Mucosa of stomach (tissue), 1 donor: ENCODE measurements around the gene FADS2.

Experiments used
- H3K27me3 ChIP-seq: one replicate; pipeline ENCODE4 v1.7.0; 2013; ENCODE audit warnings: mild to moderate bottlenecking, low read length; ENCODE audit not compliant: control insufficient read depth, insufficient read depth
- H3K36me3 ChIP-seq: one replicate; pipeline ENCODE4 v1.7.0; 2013; ENCODE audit warnings: low read length; ENCODE audit not compliant: control insufficient read depth, insufficient read depth
- H3K4me1 ChIP-seq: one replicate; pipeline ENCODE4 v1.7.0; 2013; ENCODE audit warnings: mild to moderate bottlenecking, low read length; ENCODE audit not compliant: control insufficient read depth, insufficient read depth
- H3K4me3 ChIP-seq: one replicate; pipeline ENCODE4 v1.7.0; 2013; ENCODE audit warnings: low read length
- H3K9ac ChIP-seq: one replicate; pipeline ENCODE4 v1.7.0; 2013; ENCODE audit warnings: mild to moderate bottlenecking, low read length, moderate library complexity
- H3K9me3 ChIP-seq: one replicate; pipeline ENCODE4 v1.7.0; 2013; ENCODE audit warnings: mild to moderate bottlenecking, low read length, moderate library complexity; ENCODE audit not compliant: control insufficient read depth
- donor health status: Pancreatic carcinoma.

Gene FADS2

DNA sequence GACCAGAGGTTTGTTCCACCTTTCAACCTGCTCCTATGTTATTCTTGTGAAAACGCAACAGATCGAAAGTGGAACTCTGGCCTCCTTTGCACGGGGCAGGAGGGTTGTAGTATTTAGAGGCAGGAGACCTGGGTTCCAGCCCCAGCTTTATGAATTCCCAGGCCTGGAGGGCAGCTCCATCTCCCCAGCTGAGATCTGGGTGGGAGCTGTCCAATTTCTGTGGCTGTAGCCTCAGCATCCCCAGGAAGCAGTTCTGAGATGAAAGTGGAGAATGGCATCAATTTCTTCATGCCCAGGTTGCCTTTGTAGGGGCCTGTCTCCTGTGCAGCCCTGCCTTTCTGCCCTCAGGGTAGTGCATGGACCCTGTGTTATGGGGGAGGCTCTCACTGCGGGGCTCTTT lies 4.1 kb downstream of the FADS2 start:
- Histone ChIP-seq H3K9ac (no peak overlapping the region), H3K36me3 (no peaks in the 10 kb centered on the region), H3K9me3 (no peaks in the 10 kb centered on the region), H3K27me3 (peaks cover 38% of the 10 kb centered on the region), H3K4me1 (no peaks in the 10 kb centered on the region), H3K4me3 (no peak overlapping the region)

- Histone ChIP-seq H3K36me3 (no peaks in the 10 kb centered on the region), H3K27me3 (peaks cover 33% of the 10 kb centered on the region), H3K4me1 (no peaks in the 10 kb centered on the region), H3K9ac (no peak overlapping the region), H3K9me3 (no peaks in the 10 kb centered on the region), H3K4me3 (no peak overlapping the region)
These were observed 4.7 kb downstream of the FADS2 start for GRCh38 chr11:61832754-61833153.

DNA sequence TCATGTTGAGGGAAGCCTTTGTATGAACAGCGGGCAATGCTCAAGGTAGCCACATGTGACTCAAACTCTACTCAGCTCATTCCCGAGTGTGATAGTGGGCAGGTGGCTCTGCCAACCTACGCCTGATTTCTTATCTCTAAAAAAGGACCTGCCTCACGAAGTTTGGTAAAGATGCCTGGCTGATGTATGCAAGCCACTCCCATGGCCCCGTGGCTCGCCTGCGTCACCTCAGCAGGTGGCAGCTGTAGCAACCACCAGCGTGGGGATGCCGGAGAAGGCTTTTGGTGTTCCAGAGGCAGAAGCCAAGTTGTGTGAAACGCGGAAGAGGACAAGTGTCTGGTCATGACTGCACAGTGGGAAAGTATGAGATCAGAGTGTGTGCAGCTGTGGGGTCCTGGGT lies 5.4 kb downstream of the FADS2 start:
- Histone ChIP-seq H3K27me3 (peaks cover 26% of the 10 kb centered on the region), H3K4me3 (no peak overlapping the region), H3K9me3 (no peaks in the 10 kb centered on the region), H3K4me1 (no peaks in the 10 kb centered on the region), H3K36me3 (no peaks in the 10 kb centered on the region), H3K9ac (no peak overlapping the region)

DNA sequence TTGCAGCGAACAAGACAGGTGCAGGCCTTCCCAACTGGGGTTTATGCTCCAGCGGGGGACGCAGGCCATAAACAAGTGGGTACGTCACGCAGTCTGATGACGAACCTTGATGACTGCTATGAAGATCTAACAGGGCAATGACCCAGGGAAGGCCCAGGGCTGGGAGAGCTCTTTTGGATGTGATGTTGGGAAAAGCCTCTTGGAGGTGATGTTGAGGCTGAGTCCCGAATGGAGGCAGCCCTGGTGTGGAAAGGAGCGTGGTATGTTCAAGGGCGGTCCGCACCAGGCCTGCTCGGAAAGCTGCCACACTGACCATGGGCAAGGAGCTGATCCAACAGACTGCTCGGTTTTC lies 5.8 kb downstream of the FADS2 start:
- H3K9me3 ChIP-seq, result no peaks in the 10 kb centered on the region
- H3K9ac ChIP-seq, result no peak overlapping the region
- no peak overlapping the region for H3K4me3 ChIP-seq
- H3K4me1 ChIP-seq, result no peaks in the 10 kb centered on the region
- H3K27me3 ChIP-seq, result peaks cover 21% of the 10 kb centered on the region
- no peaks in the 10 kb centered on the region for H3K36me3 ChIP-seq

DNA sequence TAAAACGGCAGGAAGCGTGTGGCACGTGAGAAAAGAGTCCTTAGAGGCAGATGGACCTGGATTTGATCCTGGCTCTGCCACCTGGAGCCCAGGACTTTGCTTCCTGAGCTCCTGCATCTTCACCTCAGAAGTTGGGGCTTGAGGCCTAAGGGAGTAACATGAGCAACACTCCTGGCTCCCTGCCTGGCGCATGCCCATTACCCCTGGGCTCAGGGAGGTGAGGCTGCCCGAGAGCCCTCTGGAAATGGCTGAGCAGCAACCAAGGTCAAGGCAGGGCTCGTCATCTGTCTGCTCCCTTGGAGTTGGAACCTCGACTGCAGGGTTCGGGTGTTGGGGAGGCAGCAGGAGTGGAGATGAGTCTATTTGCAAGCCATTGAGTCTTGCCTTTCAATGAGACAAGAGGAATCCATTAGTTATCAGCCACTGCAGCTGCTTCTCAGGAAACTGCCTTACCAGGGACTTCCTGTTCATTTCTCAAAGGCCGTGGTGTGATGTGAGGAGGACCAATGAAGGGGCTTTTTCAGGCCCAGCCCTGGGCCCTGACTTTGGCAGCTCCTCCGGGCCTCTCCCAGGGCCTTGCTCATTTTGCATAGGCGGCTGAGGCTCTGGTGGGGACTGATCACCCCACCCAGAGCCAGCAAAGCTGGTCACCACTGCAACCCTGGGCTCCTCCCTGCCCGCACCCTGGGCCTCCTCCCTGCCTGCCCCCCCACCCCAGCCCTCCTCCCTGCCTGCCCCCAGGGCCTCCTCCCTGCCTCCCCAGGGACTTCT lies 6.4 kb downstream of the FADS2 start:
- no peaks in the 10 kb centered on the region for H3K36me3 ChIP-seq
- no peak overlapping the region for H3K9ac ChIP-seq
- H3K27me3 ChIP-seq, result peaks cover 16% of the 10 kb centered on the region
- H3K4me3 ChIP-seq, result no peak overlapping the region
- H3K4me1 ChIP-seq, result no peaks in the 10 kb centered on the region
- H3K9me3 ChIP-seq, result no peaks in the 10 kb centered on the region

DNA sequence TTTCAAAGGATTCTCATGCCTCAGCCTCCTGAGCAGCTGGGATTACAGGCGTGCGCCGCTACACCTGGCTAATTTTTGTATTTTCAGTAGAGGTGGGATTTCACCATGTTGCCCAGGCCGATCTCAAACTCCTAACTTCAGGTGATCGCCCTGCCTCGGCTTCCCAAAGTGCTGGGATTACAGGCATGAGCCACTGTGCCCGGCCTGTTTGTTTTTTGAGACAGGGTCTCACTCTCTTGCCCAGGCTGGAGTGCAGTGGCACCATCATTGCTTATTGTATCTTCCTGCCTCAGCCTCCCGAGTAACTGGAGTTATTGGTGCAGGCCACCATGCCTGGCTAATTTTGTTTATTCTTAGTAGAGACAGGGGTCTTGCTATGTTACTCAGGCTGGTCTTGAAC lies 8.1 kb downstream of the FADS2 start:
- Histone ChIP-seq H3K4me1 (no peaks in the 10 kb centered on the region), H3K4me3 (no peak overlapping the region), H3K9me3 (no peaks in the 10 kb centered on the region), H3K9ac (no peak overlapping the region), H3K36me3 (no peaks in the 10 kb centered on the region), H3K27me3 (peaks cover 3% of the 10 kb centered on the region)

GRCh38 chr11:61837411-61838005 lies 9.4 kb downstream of the FADS2 start:
- no peak overlapping the region for H3K9ac ChIP-seq
- H3K36me3 ChIP-seq, result no peaks in the 10 kb centered on the region
- H3K4me3 ChIP-seq, result no peak overlapping the region
- H3K4me1 ChIP-seq, result no peaks in the 10 kb centered on the region
- H3K9me3 ChIP-seq, result no peaks in the 10 kb centered on the region
- H3K27me3 ChIP-seq, result peaks cover 3% of the 10 kb centered on the region

GRCh38 chr11:61838501-61838900 lies 10.4 kb downstream of the FADS2 start:
- no peak overlapping the region for H3K9ac ChIP-seq
- no peaks in the 10 kb centered on the region for H3K4me1 ChIP-seq
- peaks cover 2% of the 10 kb centered on the region for H3K27me3 ChIP-seq
- no peak overlapping the region for H3K4me3 ChIP-seq
- H3K9me3 ChIP-seq, result no peaks in the 10 kb centered on the region
- H3K36me3 ChIP-seq, result no peaks in the 10 kb centered on the region

DNA sequence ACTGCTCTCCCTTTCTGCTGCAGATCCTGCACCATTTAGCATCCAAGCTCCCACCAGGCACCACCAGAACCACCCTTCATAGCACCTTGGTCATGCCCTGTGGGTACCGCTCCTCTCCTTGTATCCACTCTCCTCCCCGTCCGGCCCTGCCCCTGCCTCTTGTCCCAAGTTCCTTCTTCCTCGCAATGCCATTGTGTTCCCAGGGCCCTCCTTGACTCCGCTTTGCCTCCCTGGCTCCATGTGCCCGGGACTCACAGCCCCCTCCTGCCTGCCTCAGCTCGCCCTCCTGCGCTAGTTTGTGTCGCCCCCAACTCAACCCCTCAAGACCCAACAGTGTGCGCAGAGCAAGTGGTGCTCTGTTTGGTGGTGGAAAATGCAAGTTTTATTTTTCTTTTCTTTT lies 10.8 kb downstream of the FADS2 start:
- Histone ChIP-seq H3K9ac (no peak overlapping the region), H3K4me3 (no peak overlapping the region), H3K4me1 (no peaks in the 10 kb centered on the region), H3K9me3 (no peaks in the 10 kb centered on the region), H3K36me3 (no peaks in the 10 kb centered on the region), H3K27me3 (no peaks in the 10 kb centered on the region)

GRCh38 chr11:61839742-61840141 lies 11.6 kb downstream of the FADS2 start:
- Histone ChIP-seq H3K36me3 (no peaks in the 10 kb centered on the region), H3K9ac (no peak overlapping the region), H3K9me3 (no peaks in the 10 kb centered on the region), H3K27me3 (no peaks in the 10 kb centered on the region), H3K4me3 (no peak overlapping the region), H3K4me1 (no peaks in the 10 kb centered on the region)

DNA sequence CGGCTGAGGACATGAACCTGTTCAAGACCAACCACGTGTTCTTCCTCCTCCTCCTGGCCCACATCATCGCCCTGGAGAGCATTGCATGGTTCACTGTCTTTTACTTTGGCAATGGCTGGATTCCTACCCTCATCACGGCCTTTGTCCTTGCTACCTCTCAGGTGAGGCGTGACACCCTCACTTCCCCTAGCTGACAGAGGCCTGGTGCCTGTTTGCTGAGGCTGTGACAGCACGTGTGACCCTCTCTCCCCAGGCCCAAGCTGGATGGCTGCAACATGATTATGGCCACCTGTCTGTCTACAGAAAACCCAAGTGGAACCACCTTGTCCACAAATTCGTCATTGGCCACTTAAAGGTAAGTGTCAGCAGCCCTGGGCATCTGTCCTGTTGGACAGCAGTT lies 12.3 kb downstream of the FADS2 start:
- Histone ChIP-seq H3K36me3 (no peaks in the 10 kb centered on the region), H3K9me3 (no peaks in the 10 kb centered on the region), H3K9ac (no peak overlapping the region), H3K4me1 (no peaks in the 10 kb centered on the region), H3K4me3 (no peak overlapping the region), H3K27me3 (no peaks in the 10 kb centered on the region)

DNA sequence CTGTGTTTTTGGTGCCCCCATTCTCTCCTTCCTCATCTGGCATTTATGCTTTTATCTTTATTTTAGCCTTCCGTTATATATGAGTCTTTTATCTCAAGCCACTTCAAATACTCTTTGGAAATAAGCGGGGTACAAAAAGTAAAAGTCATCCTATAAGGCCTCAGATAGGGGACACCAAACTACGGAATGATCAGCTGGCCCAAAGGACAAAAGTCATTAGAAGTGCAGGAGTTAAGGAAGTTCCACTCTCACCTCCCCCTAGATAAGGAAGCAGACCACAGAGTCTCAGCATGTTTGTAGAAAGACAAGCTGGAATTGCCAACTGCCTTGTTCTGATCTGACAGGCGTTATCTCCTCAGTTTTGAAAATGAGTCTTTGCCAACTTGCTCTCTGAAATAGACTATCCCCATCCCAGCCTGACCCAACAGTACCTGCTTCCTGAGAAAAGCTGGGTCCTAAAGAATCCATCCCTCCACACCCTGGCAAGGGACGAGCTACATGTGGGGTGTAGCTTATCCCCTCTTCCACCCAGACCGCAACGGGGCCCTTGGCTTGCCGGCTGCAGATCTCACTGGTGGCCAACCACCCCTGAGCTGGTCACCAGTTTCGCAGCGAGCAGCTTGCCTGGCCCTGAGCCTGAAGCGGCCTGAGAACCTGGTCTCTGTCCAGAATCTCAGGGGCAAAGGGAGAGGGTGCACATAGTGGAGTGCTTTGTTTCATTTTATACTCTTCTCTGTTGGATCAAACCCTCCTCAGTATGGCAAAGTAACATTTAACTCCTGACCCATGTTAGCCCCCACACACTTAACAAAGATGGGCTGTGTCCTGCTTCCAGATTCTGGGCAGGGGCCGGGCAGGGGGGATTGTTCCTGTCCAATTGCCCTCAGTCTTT lies 13.8 kb downstream of the FADS2 start:
- Histone ChIP-seq H3K27me3 (no peaks in the 10 kb centered on the region), H3K4me1 (no peaks in the 10 kb centered on the region), H3K9me3 (no peaks in the 10 kb centered on the region), H3K9ac (no peak overlapping the region), H3K4me3 (no peak overlapping the region), H3K36me3 (no peaks in the 10 kb centered on the region)
